GM18870 (cell line): ENCODE measurements around the gene VWA5B1.

ENCODE experiments used
- ATAC-seq: cut with Tn5 transposase; IDR thresholded peaks from one replicate; pipeline ENCODE4 v1.9.1; 2021; ENCODE audit warnings: moderate library complexity; ENCODE audit not compliant: unreplicated experiment

VWA5B1 gene

GRCh38 chr1:20319456-20320220 lies 29.0 kb downstream of the VWA5B1 start:
- ATAC-seq, result no peak

DNA sequence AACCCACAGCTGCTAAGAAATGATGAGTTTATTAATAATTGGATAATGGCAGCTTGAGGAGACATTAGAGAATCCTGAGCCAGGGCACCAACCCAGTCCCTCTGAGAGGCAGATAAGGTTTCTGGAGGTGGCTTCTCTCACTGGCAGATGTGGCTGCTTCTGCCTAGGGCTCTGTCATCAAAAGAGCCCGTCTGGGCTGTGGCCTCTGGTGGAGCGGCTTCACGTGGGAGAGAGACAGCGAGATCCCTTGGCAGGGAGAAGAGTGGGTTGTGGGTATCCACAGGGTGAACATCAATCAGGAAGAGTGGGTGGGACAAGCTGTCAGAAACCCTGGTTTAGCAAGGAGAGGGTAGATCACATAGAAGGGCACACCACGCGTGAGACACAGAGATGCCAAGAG lies 30.0 kb downstream of the VWA5B1 start:
- no peak for ATAC-seq

DNA sequence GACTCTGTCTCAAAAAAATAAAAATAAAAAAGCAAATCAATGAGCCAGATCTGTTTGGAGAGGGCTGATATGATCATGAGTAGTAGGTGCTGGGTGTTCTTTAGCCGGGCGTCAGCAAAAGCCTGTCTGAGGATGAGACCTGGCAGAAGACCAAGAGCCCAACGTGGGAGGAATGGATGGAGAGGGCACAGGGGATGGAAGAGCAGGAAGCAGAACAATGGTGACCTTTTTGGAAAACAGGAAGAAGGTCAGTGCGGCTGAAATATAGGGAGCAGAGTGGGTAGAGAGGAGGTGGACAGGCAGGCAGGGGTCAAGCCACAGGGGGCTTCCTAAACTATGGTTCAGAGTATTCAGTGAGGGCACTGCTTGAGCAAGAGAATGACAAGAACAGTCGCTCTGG lies 30.9 kb downstream of the VWA5B1 start:
- ATAC-seq, result no peak

- ATAC-seq, result no peak
These were observed 31.6 kb downstream of the VWA5B1 start for GRCh38 chr1:20322081-20322824.

DNA sequence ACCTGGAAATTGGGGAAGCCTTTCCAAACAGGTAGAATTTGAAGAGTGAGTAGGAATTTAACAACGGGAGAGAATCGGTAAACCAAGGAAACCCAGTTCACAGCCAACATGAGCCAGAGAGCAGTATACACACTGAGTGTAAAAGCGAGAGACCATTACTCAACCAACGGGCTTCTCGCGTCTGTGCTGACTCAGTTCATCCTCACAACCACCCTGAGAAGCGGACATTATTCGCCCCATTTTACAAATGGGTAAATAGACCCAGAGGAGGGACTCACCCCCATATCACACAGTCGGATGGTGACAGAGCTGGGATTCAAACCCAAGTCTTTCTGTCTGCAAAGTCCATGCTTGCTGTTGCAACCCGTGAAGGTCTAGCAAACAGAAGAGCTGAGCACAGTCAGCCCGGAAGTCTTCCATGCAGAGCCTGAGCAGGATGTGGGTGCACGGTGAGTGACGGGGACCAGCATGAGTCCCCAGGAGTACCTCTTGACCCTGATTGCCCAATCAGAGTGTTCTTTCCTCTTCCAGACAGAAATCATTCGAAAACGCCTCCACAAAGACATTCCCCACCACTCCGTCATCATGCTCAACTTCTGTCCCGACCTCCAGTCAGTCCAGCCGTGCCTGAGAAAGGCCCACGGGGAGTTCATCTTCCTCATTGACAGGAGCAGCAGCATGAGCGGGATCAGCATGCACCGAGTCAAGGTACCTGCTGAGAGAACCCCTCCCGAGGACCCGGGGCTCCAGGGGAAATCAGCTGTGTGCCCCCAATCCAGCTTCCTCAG lies 32.3 kb downstream of the VWA5B1 start:
- ATAC-seq, result no peak

DNA sequence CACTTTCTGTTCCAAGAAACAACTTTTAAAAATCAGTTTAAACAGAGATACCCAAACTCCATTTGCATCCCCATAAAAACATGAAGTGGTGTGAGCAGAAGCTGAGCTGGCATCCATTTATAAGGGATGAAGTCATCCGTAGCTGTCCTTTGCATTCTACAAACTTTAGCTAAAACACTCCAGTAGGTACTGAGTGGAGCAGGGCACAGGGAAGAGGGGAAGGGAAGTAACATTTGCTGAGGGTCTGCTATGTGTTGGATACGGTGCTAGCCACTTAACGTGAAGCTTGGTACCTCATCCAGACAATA lies 32.9 kb downstream of the VWA5B1 start:
- no peak for ATAC-seq

DNA sequence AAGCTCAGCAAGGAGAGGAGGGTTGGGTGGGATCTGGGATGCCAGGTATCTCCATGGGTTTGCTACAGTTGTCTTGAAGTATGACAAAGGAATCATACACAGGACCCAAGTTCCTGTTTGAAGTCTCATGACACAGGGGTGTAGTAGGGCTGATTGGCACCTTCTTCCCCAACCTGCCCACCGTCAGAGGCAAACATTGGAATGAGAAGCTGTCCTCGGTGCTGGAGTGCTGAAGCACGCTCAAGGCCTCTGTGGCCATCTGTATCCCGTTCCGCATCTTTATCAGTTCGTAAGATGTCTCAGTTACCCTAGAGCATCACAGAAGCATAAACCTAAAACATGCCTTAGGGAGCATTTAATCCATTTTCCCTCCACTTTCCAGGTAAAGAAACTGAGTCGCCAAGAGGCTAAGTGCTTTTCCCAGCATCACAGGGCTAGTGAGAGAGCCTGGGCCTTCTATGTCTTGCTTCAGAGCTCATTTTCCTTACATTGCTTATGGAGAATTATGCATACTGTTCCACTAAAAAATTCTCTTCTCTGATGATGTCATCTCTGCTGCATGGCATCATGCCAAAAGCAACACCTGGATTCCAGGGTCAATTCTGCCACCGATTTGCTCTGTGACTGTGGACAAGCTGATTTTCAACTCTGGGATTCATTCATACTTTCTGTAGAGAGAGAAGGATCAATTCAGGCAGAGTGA lies 34.2 kb downstream of the VWA5B1 start:
- ATAC-seq, result no peak

DNA sequence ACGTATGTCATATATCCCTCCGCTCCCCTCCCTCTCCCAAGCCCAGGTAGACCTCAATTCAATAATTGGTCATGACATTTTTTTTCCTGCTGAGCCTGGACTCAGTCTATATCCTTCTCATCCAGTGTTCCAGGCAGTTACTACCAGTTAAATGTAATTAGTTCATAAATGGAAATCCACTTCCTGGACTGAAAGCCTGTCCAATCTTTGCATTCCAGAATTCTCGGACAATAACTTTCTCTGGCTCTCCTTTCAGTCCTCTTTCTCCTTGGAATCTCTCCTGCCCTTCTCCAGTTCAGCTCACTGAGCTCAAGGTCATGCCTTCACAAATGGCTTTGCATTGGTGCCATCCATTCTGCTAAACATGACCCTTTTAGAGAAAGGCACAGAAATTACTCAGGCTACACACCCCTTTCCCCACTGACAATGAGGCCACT lies 34.8 kb downstream of the VWA5B1 start:
- ATAC-seq, result no peak

- no peak for ATAC-seq
These were observed 35.3 kb downstream of the VWA5B1 start for GRCh38 chr1:20325844-20326420.

GRCh38 chr1:20327467-20327866 lies 36.8 kb downstream of the VWA5B1 start:
- ATAC-seq, result no peak

DNA sequence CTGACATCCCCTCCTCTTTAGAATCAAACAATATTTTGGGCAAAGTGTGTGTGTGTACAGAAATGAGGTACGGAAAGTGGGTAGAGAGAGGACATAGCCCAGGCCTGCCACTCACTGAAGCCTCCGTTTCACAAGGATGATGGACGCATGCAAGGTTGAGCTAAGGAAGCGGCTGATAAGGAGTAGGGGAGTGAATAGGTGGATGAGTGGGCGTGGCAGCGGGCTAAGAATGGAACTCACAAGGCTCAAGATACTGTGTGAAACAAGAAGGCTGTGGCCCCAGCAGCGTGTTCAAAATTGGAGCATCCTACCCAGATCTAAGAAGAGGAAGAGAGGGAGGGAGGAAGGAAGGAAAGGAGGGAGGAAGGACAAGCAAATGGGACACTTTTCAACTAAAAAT lies 37.5 kb downstream of the VWA5B1 start:
- ATAC-seq, result no peak

DNA sequence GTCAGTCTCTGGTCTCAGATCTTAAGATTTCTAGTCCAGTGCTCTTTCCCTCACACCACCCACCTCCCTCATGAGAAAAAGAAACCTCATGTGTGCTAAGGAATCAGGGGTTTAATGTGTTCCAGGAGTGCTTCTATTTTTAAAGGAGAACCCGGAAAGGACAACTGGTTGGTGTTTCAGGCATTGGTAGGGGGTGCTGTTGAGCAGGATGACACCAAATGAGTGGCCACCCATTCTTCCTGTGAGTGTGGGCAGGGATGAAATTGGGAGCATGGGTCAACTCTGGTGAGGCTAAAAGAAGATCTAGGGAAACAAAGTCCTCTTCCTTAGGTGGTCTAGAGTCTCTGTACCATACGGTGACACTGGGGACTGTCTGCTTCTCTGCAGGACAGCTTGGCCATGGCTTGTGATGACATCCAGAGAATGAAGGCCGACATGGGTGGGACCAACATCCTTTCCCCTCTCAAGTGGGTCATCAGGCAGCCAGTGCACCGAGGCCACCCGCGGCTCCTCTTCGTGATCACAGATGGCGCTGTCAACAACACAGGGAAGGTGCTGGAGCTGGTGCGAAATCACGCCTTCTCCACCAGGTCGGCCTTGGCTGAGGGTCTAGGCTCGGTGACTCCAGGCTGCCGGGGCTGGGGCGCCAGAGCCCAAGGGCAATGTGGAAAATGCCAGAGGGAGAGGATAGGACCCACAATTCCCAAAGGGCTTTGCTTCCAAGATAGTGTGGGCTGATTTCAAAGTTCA lies 39.3 kb downstream of the VWA5B1 start:
- ATAC-seq, result no peak

GRCh38 chr1:20334103-20334502 lies 43.4 kb downstream of the VWA5B1 start:
- no peak for ATAC-seq

GRCh38 chr1:20336105-20336605 lies 45.5 kb downstream of the VWA5B1 start:
- ATAC-seq, result no peak

GRCh38 chr1:20337581-20337980 lies 46.9 kb downstream of the VWA5B1 start:
- ATAC-seq, result no peak

- ATAC-seq, result no peak
These were observed 49.3 kb downstream of the VWA5B1 start for GRCh38 chr1:20339811-20340457.

DNA sequence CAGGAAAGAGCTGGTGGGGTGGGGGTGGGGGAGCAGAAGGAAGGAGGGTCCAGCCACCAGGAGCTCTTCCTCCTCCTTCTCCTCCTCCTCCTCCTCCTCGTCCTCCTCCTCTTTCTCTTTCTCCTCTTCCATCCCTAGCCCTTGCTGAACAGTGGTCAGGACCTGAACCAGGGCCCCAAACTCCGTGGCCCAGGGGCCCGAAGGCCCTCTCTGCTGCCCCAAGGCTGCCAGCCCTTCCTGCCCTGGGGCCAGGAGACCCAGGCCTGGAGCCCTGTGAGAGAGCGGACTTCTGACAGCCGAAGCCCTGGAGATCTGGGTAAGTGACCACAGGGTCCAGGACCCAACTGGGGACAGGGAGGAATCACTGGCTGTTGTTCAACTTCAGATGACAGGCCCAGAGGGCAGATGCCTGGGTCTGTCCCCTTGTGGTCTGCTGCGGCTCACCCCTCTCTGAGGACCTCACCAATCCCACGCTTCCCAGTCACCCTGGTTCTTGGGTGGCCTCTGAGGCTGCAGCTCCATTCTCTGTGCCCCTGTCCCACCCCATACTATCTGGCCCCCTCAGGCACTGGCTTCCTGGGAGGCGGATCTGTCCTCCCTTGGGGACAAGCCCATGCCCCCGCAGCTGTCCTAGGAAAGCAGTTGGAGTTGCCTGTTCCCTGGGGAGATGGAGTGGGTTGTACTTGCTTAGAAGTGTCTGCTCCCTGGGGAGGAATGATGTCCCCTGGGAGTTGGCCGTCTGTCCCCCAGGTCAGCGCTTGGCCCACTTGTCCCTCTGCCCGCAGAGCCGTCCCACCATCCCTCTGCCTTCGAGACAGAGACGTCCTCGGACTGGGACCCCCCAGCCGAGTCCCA lies 51.8 kb downstream of the VWA5B1 start:
- no peak for ATAC-seq

GRCh38 chr1:20343149-20343937 lies 52.7 kb downstream of the VWA5B1 start:
- no peak for ATAC-seq
